Keratinocyte (primary cell): ENCODE measurements around the gene OPALIN. TPM values are rescaled to one million over a fixed set of nuclear protein-coding genes. Genes with fewer than 3 reads are reported as not detected.

Source experiments
- DNase-seq: peaks from one replicate; pipeline ENCODE4 v3.0.0-alpha.2; 2011; ENCODE audit warnings: low read depth, missing footprints, low spot score
- FAIRE-seq: peaks from 2 replicates; lab custom pipeline; 2011; peaks lifted over from hg19 to GRCh38; lab: Jason Lieb, UNC
- H2AFZ ChIP-seq: 2 replicates; pipeline ENCODE4 v1.6.0; 2012; ENCODE audit warnings: low read length, control low read depth, inconsistent platforms; ENCODE audit not compliant: control insufficient read depth
- H3K27ac ChIP-seq: 2 replicates; pipeline ENCODE4 v1.5.1; 2011; ENCODE audit warnings: low read length; ENCODE audit not compliant: control insufficient read depth, insufficient read depth
- H3K27me3 ChIP-seq: 3 replicates; pipeline ENCODE4 v1.6.0; 2011; ENCODE audit warnings: low read length; ENCODE audit not compliant: control insufficient read depth, insufficient read depth; ENCODE audit errors: extremely low read depth
- H3K36me3 ChIP-seq, 2 experiments: 2 replicates in 1 of 2; 3 replicates in 1 of 2; pipeline ENCODE4 v1.5.1; 2011; ENCODE audit warnings: low read length in 2 of 2, mild to moderate bottlenecking in 1 of 2; ENCODE audit not compliant: control insufficient read depth in 2 of 2, insufficient read depth in 2 of 2; ENCODE audit errors: extremely low read depth in 1 of 2
- H3K4me1 ChIP-seq: 3 replicates; pipeline ENCODE4 v1.5.1; 2011; ENCODE audit warnings: low read length; ENCODE audit not compliant: control insufficient read depth, insufficient read depth; ENCODE audit errors: extremely low read depth
- H3K4me2 ChIP-seq: 3 replicates; pipeline ENCODE4 v1.6.0; 2011; ENCODE audit warnings: low read depth, low read length; ENCODE audit not compliant: control insufficient read depth, insufficient read depth; ENCODE audit errors: extremely low read depth
- H3K4me3 ChIP-seq, 3 experiments: fragments of 200-600 bp in 1 of 3; sonication (generic) in 1 of 3; 2 replicates in 2 of 3; 3 replicates in 1 of 3; pipeline ENCODE4 v1.5.1; 2011 to 2016; ENCODE audit warnings: low read length in 3 of 3, mild to moderate bottlenecking in 3 of 3, control low read depth in 2 of 3, inconsistent platforms in 1 of 3, low read depth in 1 of 3, mixed read lengths in 1 of 3, mixed run types in 1 of 3, moderate library complexity in 1 of 3; ENCODE audit not compliant: control insufficient read depth in 2 of 3, insufficient read depth in 2 of 3; ENCODE audit errors: extremely low read depth in 1 of 3
- H3K79me2 ChIP-seq: 2 replicates; pipeline ENCODE4 v1.6.0; 2012; ENCODE audit warnings: low read length; ENCODE audit not compliant: control insufficient read depth, insufficient read depth
- H3K9ac ChIP-seq: 3 replicates; pipeline ENCODE4 v1.6.0; 2011; ENCODE audit warnings: low read length; ENCODE audit not compliant: control insufficient read depth, insufficient read depth; ENCODE audit errors: extremely low read depth
- H3K9me1 ChIP-seq: 3 replicates; pipeline ENCODE4 v1.6.0; 2011; ENCODE audit warnings: low read length; ENCODE audit not compliant: control insufficient read depth, insufficient read depth; ENCODE audit errors: extremely low read depth
- H3K9me3 ChIP-seq: 2 replicates; pipeline ENCODE4 v1.5.1; 2012; ENCODE audit warnings: low read depth, low read length; ENCODE audit not compliant: control insufficient read depth
- H4K20me1 ChIP-seq: 3 replicates; pipeline ENCODE4 v1.6.0; 2011; ENCODE audit warnings: low read length; ENCODE audit not compliant: control insufficient read depth, insufficient read depth; ENCODE audit errors: extremely low read depth
- EZH2 ChIP-seq: IDR thresholded peaks from one replicate; pipeline ENCODE4 v1.6.1; 2012; ENCODE audit warnings: inconsistent platforms, mild to moderate bottlenecking, low read length, moderate library complexity
- dilution Hi-C: fragments of 300-500 bp; cut with MboI; formaldehyde crosslinking; loops from one replicate; pipeline ENCODE4 v1.7.0; 2020; ENCODE audit warnings: low sequenced_read_pairs; ENCODE audit not compliant: extremely low pct_ligation_motif_present
- polyA plus RNA-seq, 5 experiments: library from polyadenylated mRNA; depleted of rRNA in 3 of 5; stranded (reverse) in 3 of 5; stranded (forward) in 1 of 5; unstranded in 1 of 5; fragments of >200 nt; gene quantifications; 1 replicate in 1 of 5; 2 replicates in 3 of 5; 3 replicates in 1 of 5; pipeline versions ENCODE4 v1.2.1 to v1.2.3, GENCODE V29; 2011 to 2012; ENCODE audit warnings: missing spikeins in 2 of 5, low read depth in 1 of 5, low replicate concordance in 1 of 5
- TF ChIP-seq, protein P1 (sequence below), 3 experiments: IDR thresholded peaks in 1 of 3; conservative IDR thresholded peaks in 1 of 3; optimal IDR thresholded peaks in 1 of 3; 2 replicates in 2 of 3; 3 replicates in 1 of 3; pipeline versions ENCODE3 to v1.5.1; 2011; ENCODE audit warnings: low read length in 3 of 3, mild to moderate bottlenecking in 3 of 3, moderate library complexity in 2 of 3, control low read depth in 1 of 3, inconsistent platforms in 1 of 3; ENCODE audit not compliant: insufficient read depth in 2 of 3; ENCODE audit errors: extremely low read depth in 1 of 3

Gene OPALIN
- polyA plus RNA-seq, 1 donor (not counting 4 experiments of a cell fraction or from before 2014, with no cell fraction given) = not detected

DNA sequence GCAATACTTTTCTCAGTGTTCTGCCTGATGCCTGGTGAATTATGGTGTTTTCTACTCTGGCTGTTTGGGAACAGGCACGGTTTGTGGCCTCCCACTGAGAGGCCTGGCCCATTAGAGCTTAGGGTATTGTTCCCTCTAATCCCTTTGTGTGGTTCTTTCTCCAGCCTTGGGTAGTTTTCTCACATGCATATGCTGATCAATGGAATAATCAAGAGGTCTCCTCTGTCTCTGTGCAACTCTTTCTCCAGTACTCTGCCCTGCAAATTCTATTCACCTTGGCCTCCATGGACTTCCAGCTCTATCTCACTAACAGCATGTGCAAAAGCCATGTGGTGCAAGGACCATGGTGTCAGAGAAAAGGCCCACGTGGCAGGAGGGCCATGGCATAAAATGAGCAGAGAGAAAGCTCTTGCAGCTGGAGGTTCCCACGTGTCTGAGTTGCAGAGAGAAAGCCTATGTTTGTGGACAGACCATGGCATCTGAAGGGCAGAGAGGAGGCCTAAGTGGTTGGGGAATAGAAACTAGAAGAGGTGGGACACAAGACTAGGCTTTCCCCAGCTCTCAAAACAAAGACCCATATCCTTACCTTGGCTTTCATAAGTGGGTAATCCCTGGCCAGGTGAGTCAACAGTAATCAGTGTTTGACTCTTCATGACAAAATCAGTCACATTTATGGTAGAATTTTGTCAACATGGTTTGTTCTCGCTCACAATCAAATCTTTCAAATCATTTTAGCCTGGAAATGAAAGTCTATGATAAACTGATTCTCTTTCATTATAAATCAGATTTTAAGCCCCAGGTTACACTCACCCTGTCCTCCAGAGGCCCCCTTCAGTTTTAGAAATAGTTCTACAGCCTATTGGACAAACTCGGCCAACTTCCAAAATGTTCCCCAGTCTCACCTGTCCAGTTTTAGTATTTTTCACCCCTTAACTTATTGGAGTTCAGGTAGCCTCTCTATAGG, 17.3 kb downstream of the OPALIN start:
- Histone ChIP-seq H3K27me3 (no peaks in the 10 kb centered on the region), H3K4me3 (no peak overlapping the region), H3K36me3 (no peaks in the 10 kb centered on the region), H3K9me1 (no peaks in the 10 kb centered on the region), H3K9me3 (no peaks in the 10 kb centered on the region), H3K4me2 (no peak overlapping the region), H3K9ac (no peak overlapping the region), H3K4me1 (no peaks in the 10 kb centered on the region), H3K27ac (no peak overlapping the region), H4K20me1 (no peaks in the 10 kb centered on the region), H3K79me2 (no peaks in the 10 kb centered on the region), H2AFZ (no peak overlapping the region)
- TF ChIP-seq EZH2 = no peak
- TF ChIP-seq, protein P1, sequence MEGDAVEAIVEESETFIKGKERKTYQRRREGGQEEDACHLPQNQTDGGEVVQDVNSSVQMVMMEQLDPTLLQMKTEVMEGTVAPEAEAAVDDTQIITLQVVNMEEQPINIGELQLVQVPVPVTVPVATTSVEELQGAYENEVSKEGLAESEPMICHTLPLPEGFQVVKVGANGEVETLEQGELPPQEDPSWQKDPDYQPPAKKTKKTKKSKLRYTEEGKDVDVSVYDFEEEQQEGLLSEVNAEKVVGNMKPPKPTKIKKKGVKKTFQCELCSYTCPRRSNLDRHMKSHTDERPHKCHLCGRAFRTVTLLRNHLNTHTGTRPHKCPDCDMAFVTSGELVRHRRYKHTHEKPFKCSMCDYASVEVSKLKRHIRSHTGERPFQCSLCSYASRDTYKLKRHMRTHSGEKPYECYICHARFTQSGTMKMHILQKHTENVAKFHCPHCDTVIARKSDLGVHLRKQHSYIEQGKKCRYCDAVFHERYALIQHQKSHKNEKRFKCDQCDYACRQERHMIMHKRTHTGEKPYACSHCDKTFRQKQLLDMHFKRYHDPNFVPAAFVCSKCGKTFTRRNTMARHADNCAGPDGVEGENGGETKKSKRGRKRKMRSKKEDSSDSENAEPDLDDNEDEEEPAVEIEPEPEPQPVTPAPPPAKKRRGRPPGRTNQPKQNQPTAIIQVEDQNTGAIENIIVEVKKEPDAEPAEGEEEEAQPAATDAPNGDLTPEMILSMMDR (optimal IDR thresholded peaks at IDR 0.05 in 1 of 3, IDR thresholded peaks at IDR 0.05 in 1 of 3, conservative IDR thresholded peaks at IDR 0.05 in 1 of 3; ENCODE audit: extremely low read depth in 1 of 3, insufficient read depth in 2 of 3, low read length in 3 of 3) = no peak
- dilution Hi-C loops = no loop called here
- no peak for DNase-seq
- FAIRE-seq = no peak

DNA sequence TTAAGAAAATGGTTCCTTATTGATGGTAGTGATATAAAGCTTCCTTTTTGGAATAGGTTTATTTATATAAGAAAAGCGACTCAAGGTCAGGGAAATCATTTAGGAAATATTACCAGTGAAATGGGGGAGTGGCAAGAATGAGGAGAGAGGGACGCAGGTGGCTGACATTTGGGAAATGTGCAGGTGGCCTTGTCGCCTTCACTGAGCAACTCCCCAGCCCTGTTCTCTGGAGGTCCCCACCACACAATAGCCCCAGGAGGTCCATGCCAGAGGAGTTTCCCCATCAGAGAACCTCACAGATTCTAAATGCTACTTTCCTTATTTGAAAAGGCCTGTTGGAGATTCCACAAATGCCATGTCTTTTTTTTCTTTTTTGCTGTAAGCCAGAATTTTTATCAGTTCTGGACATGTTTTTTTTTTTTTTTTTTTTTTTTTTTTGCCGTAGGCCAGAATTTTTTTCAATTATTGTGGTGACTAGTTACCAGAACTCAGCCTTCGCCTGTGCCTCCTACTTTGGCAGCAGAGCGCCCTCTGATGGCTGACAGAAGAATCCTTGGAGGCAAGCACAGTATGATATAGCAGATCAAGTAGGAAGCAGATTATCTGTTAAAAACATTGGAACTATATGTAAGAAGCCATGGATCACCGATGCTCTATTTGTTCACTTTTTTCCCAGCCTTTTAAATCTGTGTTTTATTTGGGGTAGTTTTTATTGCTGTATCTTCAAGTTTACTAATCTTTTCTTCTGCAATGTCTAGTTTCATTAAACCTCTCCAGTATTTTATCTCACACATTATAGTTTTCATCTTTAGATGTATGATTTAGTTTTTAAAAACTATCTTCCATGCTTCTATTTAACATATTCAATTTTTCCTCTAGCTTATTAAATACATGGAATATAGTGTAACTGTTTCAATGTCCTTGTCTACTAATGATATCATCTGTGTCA, 18.6 kb downstream of the OPALIN start:
- Histone ChIP-seq H3K79me2 (no peaks in the 10 kb centered on the region), H3K9me3 (no peaks in the 10 kb centered on the region), H3K4me3 (no peak overlapping the region), H3K4me2 (no peak overlapping the region), H3K27ac (no peak overlapping the region), H2AFZ (no peak overlapping the region), H3K9ac (no peak overlapping the region), H3K4me1 (no peaks in the 10 kb centered on the region), H4K20me1 (no peaks in the 10 kb centered on the region), H3K36me3 (no peaks in the 10 kb centered on the region), H3K9me1 (no peaks in the 10 kb centered on the region), H3K27me3 (no peaks in the 10 kb centered on the region)
- TF ChIP-seq EZH2 = no peak
- TF ChIP-seq, protein P1 (optimal IDR thresholded peaks at IDR 0.05 in 1 of 3, IDR thresholded peaks at IDR 0.05 in 1 of 3, conservative IDR thresholded peaks at IDR 0.05 in 1 of 3; ENCODE audit: extremely low read depth in 1 of 3, insufficient read depth in 2 of 3, low read length in 3 of 3) = peak; percentile 78 to 84 (median 79)
- dilution Hi-C loops = no loop called here
- FAIRE-seq (peak; percentile 67), DNase-seq (peak; percentile 25)
